ENCODE results near the gene SLC4A5.

Gene SLC4A5

GRCh38 chr2:74300506-74300905 is 42.7 kb downstream of the SLC4A5 start:
- no peak for TF ChIP-seq CTCF (conservative IDR thresholded peaks at IDR 0.05; ENCODE audit: low read depth, low read length)
- H3K4me3 ChIP-seq (IDR thresholded peaks at IDR 0.05; ENCODE audit: insufficient read depth, low read depth, low read length), result no peak overlapping the region
- H3K9ac ChIP-seq, result no peak overlapping the region
- no peak overlapping the region for H3K27ac ChIP-seq
- H3K79me2 ChIP-seq (ENCODE audit: insufficient read depth, low read depth), result no peaks in the 10 kb centered on the region
- no peak overlapping the region for H2AFZ ChIP-seq (ENCODE audit: low read depth)
- H3K4me2 ChIP-seq, result no peak overlapping the region
- no peaks in the 10 kb centered on the region for H3K36me3 ChIP-seq (ENCODE audit: insufficient read depth)
- H4K20me1 ChIP-seq (ENCODE audit: insufficient read depth), result no peaks in the 10 kb centered on the region
- H3K27me3 ChIP-seq (ENCODE audit: insufficient read depth, low read depth), result no peaks in the 10 kb centered on the region
- H3K4me1 ChIP-seq (ENCODE audit: low read depth, poor library complexity, severe bottlenecking), result peaks cover 4% of the 10 kb centered on the region

- no peak for TF ChIP-seq CTCF (conservative IDR thresholded peaks at IDR 0.05; ENCODE audit: low read depth, low read length)
- Histone ChIP-seq H3K36me3 (ENCODE audit: insufficient read depth) (no peaks in the 10 kb centered on the region), H4K20me1 (ENCODE audit: insufficient read depth) (no peaks in the 10 kb centered on the region), H3K4me1 (ENCODE audit: low read depth, poor library complexity, severe bottlenecking) (no peaks in the 10 kb centered on the region), H3K27ac (no peak overlapping the region), H3K79me2 (ENCODE audit: insufficient read depth, low read depth) (no peaks in the 10 kb centered on the region), H3K27me3 (ENCODE audit: insufficient read depth, low read depth) (no peaks in the 10 kb centered on the region), H3K4me3 (IDR thresholded peaks at IDR 0.05; ENCODE audit: insufficient read depth, low read depth, low read length) (no peak overlapping the region), H3K4me2 (no peak overlapping the region), H3K9ac (no peak overlapping the region), H2AFZ (ENCODE audit: low read depth) (no peak overlapping the region)
Measured at GRCh38 chr2:74297950-74298349, 45.3 kb downstream of the SLC4A5 start.

- no peak overlapping the region for H3K9ac ChIP-seq
- no peaks in the 10 kb centered on the region for H4K20me1 ChIP-seq (ENCODE audit: insufficient read depth)
- no peak overlapping the region for H2AFZ ChIP-seq (ENCODE audit: low read depth)
- no peaks in the 10 kb centered on the region for H3K36me3 ChIP-seq (ENCODE audit: insufficient read depth)
- no peak for TF ChIP-seq CTCF (conservative IDR thresholded peaks at IDR 0.05; ENCODE audit: low read depth, low read length)
- H3K27me3 ChIP-seq (ENCODE audit: insufficient read depth, low read depth), result no peaks in the 10 kb centered on the region
- no peak overlapping the region for H3K27ac ChIP-seq
- no peaks in the 10 kb centered on the region for H3K79me2 ChIP-seq (ENCODE audit: insufficient read depth, low read depth)
- no peaks in the 10 kb centered on the region for H3K4me1 ChIP-seq (ENCODE audit: low read depth, poor library complexity, severe bottlenecking)
- no peak overlapping the region for H3K4me2 ChIP-seq
- no peak overlapping the region for H3K4me3 ChIP-seq (IDR thresholded peaks at IDR 0.05; ENCODE audit: insufficient read depth, low read depth, low read length)
Measured at GRCh38 chr2:74297391-74297790, 45.8 kb downstream of the SLC4A5 start.

- H4K20me1 ChIP-seq (ENCODE audit: insufficient read depth), result no peaks in the 10 kb centered on the region
- H3K4me1 ChIP-seq (ENCODE audit: low read depth, poor library complexity, severe bottlenecking), result peaks cover 13% of the 10 kb centered on the region
- TF ChIP-seq CTCF (conservative IDR thresholded peaks at IDR 0.05; ENCODE audit: low read depth, low read length), result no peak
- no peak overlapping the region for H3K4me2 ChIP-seq
- no peak overlapping the region for H3K9ac ChIP-seq
- H3K36me3 ChIP-seq (ENCODE audit: insufficient read depth), result no peaks in the 10 kb centered on the region
- no peaks in the 10 kb centered on the region for H3K79me2 ChIP-seq (ENCODE audit: insufficient read depth, low read depth)
- H3K27ac ChIP-seq, result no peak overlapping the region
- no peaks in the 10 kb centered on the region for H3K27me3 ChIP-seq (ENCODE audit: insufficient read depth, low read depth)
- H2AFZ ChIP-seq (ENCODE audit: low read depth), result no peak overlapping the region
- H3K4me3 ChIP-seq (IDR thresholded peaks at IDR 0.05; ENCODE audit: insufficient read depth, low read depth, low read length), result no peak overlapping the region
Measured at GRCh38 chr2:74293191-74293991, 49.8 kb downstream of the SLC4A5 start.
